Hematopoietic multipotent progenitor cell (in vitro differentiated cells): ENCODE results near the gene PI4KA. TPM values are rescaled to one million over a fixed set of nuclear protein-coding genes. Genes with fewer than 3 reads are reported as not detected.
"Not testable (repeated sequence)": the region's sequence is repeated elsewhere in the genome, so short reads cannot be mapped to it uniquely, and the experiment has no call there.

ENCODE experiments used
- DNase-seq, 3 donors: peaks; one replicate each; pipeline ENCODE4 v3.0.0-alpha.2; 2011 to 2015; ENCODE audit warnings: low read depth in 2 of 3, low spot score in 2 of 3
- total RNA-seq: library from RNA; depleted of rRNA; stranded (reverse); fragments of >200 nt; gene quantifications from one replicate; pipeline ENCODE4 v1.2.3, GENCODE V29; 2012

Gene PI4KA
- total RNA-seq, 1 donor, result 108 TPM

- no peak for DNase-seq
Measured at GRCh38 chr22:20672732-20673131, 185.9 kb downstream of the PI4KA start.

GRCh38 chr22:20672082-20672424, 186.6 kb downstream of the PI4KA start:
- DNase-seq, result no peak

- no peak for DNase-seq
Measured at GRCh38 chr22:20671409-20672081, 187.1 kb downstream of the PI4KA start.

- not testable (repeated sequence) for DNase-seq
Measured at GRCh38 chr22:20670457-20671261, 188.0 kb downstream of the PI4KA start.

- not testable (repeated sequence) for DNase-seq
Measured at GRCh38 chr22:20669884-20670283, 188.7 kb downstream of the PI4KA start.

GRCh38 chr22:20669471-20669870, 189.1 kb downstream of the PI4KA start:
- not testable (repeated sequence) for DNase-seq

GRCh38 chr22:20668769-20669168, 189.8 kb downstream of the PI4KA start:
- DNase-seq, result not testable (repeated sequence)

- not testable (repeated sequence) for DNase-seq
Measured at GRCh38 chr22:20668226-20668625, 190.4 kb downstream of the PI4KA start.

GRCh38 chr22:20667548-20667947, 191.1 kb downstream of the PI4KA start:
- DNase-seq, result not testable (repeated sequence)

- no peak for DNase-seq
Measured at GRCh38 chr22:20666560-20666959, 192.1 kb downstream of the PI4KA start.

- no peak for DNase-seq
Measured at GRCh38 chr22:20664594-20664959, 194.0 kb downstream of the PI4KA start.

GRCh38 chr22:20663941-20664593, 194.5 kb downstream of the PI4KA start:
- no peak for DNase-seq

- no peak for DNase-seq
Measured at GRCh38 chr22:20663137-20663828, 195.3 kb downstream of the PI4KA start.

GRCh38 chr22:20662524-20663036, 196.0 kb downstream of the PI4KA start:
- DNase-seq, result not testable (repeated sequence)

- DNase-seq, result no peak
Measured at GRCh38 chr22:20661473-20661872, 197.1 kb downstream of the PI4KA start.

- no peak for DNase-seq
Measured at GRCh38 chr22:20660441-20661054, 198.1 kb downstream of the PI4KA start.

- no peak for DNase-seq
Measured at GRCh38 chr22:20659920-20660319, 198.7 kb downstream of the PI4KA start.

GRCh38 chr22:20659258-20659657, 199.4 kb downstream of the PI4KA start:
- no peak for DNase-seq

GRCh38 chr22:20658433-20659222, 200.0 kb downstream of the PI4KA start:
- DNase-seq, result no peak

GRCh38 chr22:20657963-20658362, 200.6 kb downstream of the PI4KA start:
- DNase-seq, result no peak
